AG09309 (cell line): ENCODE data around the gene TFDP2.
A peak's percentile ranks its signal among the peaks of the same experiment; 100 is the strongest.

Experiments used
- DNase-seq: peaks from one replicate; pipeline ENCODE4 v3.0.0-alpha.2; 2010; ENCODE audit warnings: low read depth
- H3K4me3 ChIP-seq: 2 replicates; pipeline ENCODE4 v1.5.1; 2011; ENCODE audit warnings: mild to moderate bottlenecking, low read depth, low read length, moderate library complexity; ENCODE audit not compliant: control insufficient read depth
- TF ChIP-seq, protein P1 (sequence below): IDR thresholded peaks from 2 replicates; pipeline ENCODE4 v1.5.1; 2011; ENCODE audit warnings: mild to moderate bottlenecking, low read depth, low read length, inconsistent platforms; ENCODE audit not compliant: insufficient read depth, control insufficient read depth; ENCODE audit errors: missing control alignments

The TFDP2 gene

DNA sequence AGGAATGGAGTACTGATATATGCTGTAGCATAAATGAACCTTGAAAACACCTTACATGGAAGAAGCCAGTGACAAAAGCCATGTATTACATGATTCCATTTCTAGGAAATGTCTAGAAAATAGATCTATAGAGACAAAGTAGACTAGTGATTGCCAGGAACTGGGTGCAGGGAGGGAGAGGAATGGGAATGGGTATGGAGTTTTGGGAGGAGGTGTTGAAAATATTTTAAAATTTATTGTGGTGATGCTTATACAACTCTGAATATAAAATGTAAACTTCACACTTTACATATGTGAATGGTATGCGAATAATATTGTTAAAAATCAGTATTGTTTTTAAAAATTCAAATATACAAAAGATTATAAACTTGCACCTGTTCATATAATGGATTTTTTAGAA, 250.4 kb downstream of the TFDP2 start:
- DNase-seq, result no peak
- TF ChIP-seq, protein P1, sequence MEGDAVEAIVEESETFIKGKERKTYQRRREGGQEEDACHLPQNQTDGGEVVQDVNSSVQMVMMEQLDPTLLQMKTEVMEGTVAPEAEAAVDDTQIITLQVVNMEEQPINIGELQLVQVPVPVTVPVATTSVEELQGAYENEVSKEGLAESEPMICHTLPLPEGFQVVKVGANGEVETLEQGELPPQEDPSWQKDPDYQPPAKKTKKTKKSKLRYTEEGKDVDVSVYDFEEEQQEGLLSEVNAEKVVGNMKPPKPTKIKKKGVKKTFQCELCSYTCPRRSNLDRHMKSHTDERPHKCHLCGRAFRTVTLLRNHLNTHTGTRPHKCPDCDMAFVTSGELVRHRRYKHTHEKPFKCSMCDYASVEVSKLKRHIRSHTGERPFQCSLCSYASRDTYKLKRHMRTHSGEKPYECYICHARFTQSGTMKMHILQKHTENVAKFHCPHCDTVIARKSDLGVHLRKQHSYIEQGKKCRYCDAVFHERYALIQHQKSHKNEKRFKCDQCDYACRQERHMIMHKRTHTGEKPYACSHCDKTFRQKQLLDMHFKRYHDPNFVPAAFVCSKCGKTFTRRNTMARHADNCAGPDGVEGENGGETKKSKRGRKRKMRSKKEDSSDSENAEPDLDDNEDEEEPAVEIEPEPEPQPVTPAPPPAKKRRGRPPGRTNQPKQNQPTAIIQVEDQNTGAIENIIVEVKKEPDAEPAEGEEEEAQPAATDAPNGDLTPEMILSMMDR, result no peak
- no peak overlapping the region for H3K4me3 ChIP-seq

DNA sequence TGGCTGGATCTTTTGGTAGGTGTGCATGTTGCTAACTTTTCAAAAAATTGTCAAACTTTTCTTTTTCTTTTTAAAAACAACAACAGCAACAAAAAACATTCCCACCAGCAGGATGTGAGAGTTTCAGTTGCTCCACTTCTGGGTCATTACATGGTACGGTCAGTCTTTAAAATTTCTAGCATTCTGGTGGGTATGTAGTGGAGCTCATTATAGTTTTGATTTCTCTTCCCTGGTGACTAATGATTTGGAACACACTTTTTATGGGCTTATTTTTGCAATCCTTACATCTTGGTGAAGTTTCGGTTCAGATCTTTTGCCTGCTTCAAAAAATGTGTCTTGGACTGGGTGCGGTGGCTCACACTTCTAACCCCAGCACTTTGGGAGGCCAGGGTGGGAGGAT, 253.6 kb downstream of the TFDP2 start:
- H3K4me3 ChIP-seq, result no peak overlapping the region
- TF ChIP-seq, protein P1, result no peak
- peak; percentile 37 for DNase-seq

DNA sequence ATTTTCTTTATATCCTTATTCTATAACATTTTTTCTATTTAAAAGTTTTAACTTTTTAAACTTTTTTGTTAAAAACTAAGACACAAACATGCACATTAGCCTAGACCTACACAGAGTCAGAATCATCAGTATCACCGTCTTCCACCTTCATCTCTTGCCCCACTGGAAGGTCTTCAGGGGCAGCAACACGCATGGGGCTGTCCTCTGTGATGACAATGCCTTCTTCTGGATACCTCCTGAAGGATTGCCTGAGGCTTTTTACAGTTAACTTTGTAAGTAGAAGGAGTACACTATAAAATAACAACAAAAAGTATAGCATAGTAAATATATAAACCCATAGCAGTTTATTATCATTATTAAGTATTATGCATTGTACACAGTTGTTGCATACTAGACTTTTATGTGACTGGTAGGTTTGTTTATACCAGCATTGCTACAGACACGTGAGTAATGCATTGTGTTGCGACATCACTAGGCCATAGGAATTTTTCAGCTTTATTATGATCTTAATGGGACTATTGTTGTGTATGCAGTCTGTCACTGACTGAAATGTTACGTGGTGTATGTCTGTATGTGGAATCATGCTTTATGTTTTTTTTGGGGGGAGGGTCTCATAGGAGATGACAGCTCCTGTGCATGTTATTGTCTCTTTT, 254.7 kb downstream of the TFDP2 start:
- TF ChIP-seq, protein P1, result no peak
- no peak overlapping the region for H3K4me3 ChIP-seq
- DNase-seq, result peak; percentile 74
